AG09309 (cell line): ENCODE results near the gene FAM168A.

Experiments
- DNase-seq: peaks from one replicate; pipeline ENCODE4 v3.0.0-alpha.2; 2010; ENCODE audit warnings: low read depth
- H3K4me3 ChIP-seq: 2 replicates; pipeline ENCODE4 v1.5.1; 2011; ENCODE audit warnings: mild to moderate bottlenecking, low read depth, low read length, moderate library complexity; ENCODE audit not compliant: control insufficient read depth
- CTCF ChIP-seq: IDR thresholded peaks from 2 replicates; pipeline ENCODE4 v1.5.1; 2011; ENCODE audit warnings: mild to moderate bottlenecking, low read depth, low read length, inconsistent platforms; ENCODE audit not compliant: insufficient read depth, control insufficient read depth; ENCODE audit errors: missing control alignments

FAM168A gene

DNA sequence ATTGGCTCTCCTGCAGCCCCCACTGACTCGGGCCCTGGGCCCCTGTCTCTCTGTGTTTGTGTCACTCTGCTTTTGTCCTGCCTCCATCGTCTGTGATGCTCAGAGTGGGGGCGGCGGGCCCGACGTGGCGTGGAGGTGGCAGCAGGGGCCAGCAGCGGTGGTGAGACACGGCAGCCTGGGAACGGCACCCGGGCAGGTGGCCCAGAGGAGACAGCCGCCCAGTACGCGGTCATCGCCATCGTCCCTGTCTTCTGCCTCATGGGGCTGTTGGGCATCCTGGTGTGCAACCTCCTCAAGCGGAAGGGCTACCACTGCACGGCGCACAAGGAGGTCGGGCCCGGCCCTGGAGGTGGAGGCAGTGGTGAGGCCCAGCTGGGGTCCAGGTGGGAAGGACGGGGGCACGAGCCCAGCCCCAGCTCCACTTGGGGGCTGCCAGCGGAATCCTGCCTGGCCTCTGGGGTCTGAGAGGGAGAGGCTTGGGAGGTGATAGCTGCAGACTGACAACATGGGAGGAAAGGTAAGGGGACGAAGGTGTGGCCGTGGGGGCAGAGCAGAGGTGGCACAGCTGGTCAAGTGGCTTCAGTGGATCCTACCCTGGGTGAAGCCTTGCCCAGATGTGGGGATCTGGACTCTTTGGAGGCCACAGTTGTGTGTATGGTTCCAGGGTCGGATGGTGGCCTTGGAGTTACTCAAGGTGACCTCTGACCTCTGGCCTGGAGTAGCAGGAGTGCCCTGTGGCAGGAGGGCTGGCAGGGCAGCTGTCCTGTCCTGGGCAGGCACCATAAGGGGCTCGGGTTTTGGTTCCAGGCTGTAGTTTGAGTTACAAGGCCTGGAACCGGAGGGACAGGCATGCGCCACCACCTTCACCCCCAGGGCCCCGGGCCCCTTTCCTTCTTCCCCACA is 205.6 kb downstream of the FAM168A start:
- H3K4me3 ChIP-seq = no peak overlapping the region
- no peak for DNase-seq
- no peak for TF ChIP-seq CTCF

DNA sequence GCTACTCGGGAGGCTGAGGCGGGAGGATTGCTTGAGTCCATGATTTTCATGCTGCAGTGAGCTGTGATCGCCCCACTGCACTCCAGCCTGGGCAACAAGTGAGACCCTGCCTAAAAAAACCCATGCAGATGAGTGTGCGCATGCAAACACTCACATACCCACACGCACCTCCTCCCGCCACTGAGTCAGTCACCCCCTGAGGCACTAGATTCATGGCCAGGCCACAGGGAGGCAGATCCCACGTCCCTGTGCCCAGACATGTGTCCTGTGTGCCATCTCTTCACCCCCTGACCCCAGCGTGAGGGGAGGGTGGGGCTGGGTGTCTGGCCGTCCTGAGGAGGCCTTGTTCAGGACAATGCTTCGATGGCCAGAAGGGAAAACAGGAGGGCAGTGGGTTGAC is 206.2 kb downstream of the FAM168A start:
- no peak overlapping the region for H3K4me3 ChIP-seq
- no peak for DNase-seq
- TF ChIP-seq CTCF = no peak

DNA sequence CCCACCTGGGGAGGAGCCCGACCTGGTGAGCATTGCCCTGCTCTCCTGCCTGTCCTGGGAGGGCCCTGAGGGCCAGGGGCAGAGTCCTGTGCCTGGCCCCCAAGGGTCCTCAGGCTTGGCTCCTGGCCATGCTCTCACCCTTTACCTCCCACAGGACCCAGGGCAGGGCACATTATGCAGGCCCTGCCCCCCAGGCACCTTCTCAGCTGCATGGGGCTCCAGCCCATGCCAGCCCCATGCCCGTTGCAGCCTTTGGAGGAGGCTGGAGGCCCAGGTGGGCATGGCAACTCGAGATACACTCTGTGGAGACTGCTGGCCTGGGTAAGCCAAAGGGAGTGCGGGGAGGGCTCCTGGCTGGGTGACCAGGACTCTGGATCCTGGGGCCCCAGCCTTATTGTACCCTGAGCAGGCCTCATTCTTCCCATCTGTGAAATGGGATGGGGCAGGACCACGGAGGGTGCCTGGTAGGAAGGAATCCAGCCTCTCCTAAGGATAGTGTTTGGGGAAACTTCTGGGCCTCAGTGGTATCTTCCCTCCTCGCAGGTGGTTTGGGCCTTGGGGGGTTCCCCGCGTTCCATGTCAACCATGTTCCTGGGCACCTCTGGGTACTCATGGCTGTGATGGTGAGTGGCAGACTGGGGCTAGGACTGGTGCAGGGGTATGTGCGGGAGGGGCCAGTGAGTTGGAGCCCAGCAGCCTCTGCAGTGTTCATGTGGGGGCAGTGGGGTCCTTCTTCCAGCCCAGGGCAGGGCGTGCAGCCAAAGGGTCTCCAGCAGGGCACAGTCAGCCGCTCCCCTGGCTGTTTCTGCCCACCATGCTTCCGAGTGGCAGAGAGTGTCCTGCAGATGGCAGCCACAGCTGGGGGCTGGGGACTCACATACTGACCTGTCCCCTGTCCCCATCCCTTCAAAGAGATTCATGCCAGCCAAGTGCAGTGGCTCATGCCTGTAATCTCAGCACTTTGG is 207.0 kb downstream of the FAM168A start:
- H3K4me3 ChIP-seq = no peak overlapping the region
- no peak for TF ChIP-seq CTCF
- no peak for DNase-seq

DNA sequence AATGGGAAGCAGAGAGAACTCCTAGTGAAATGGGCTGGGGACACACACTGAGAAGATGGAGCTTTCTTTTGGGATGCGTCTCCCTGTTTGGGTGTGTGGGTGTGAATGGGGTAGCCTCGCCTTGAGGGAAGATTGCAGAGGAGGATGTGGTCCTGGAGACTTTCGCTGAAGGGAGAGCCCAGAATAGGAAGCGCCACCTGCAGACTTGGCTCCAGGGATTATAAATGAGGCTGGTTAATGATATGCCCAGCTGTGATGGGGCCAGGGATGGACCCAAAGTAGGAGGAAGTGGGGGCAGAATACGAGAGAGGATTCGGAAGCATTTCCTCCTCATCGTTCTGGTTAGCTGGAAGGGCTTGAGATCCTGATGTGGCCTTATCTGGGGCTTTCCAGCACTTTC is 208.0 kb downstream of the FAM168A start:
- no peak for DNase-seq
- H3K4me3 ChIP-seq = no peak overlapping the region
- no peak for TF ChIP-seq CTCF

GRCh38 chr11:73389134-73389525 is 208.8 kb downstream of the FAM168A start:
- no peak for TF ChIP-seq CTCF
- no peak overlapping the region for H3K4me3 ChIP-seq
- no peak for DNase-seq

DNA sequence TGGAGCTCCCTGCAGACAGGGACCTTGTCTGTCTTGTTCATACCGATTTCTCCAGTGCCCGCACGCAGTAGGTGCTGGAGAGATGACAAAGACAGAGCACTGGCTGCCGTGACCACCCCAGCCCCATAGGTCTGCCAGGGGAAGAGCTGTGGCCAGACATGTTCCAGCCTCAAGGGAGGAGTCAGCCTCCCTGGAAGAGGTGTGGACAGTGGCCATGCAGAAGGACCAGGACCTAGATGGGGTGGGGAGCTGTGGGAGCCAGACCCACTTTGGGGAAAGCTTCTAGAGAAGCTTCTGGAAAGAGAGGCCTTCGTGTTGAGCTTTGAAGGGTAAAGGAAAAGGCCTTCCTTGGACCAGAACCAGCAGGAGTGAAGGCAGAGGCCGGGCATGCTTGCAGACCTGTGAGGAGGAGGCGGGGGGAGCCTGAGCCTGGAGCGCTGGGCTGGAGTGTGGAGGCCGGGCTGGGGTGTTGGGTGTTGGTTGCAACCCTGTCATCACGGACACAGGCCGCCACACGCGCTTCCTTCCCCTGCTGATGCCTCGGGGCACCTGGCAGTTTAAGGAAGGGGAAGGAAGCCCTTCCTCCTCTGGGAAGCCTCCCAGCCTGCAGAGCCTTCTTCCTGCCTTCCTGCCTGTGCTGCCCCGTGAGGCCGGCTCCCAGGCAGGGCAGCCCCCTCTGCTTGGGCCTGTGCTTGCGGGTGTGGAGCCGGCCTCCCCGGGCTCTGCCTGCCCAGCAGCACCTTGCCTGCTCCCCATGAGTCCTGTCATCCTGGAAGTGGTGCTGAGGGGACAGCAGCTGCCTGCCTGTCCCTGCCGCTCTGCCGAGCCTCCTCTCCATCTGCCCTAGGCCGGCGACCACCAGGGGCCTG is 209.4 kb downstream of the FAM168A start:
- TF ChIP-seq CTCF = no peak
- no peak for DNase-seq
- H3K4me3 ChIP-seq = no peak overlapping the region
